SK-N-MC (cell line): Measurements from ENCODE around the gene CEP120.

Experiments
- DNase-seq: peaks from one replicate; pipeline ENCODE4 v3.0.0-alpha.2; 2011; ENCODE audit warnings: low read depth, low spot score
- H3K27ac ChIP-seq: fragments of 200-600 bp; sonication (generic); 2 replicates; pipeline ENCODE4 v1.5.1; 2016; ENCODE audit warnings: mixed run types
- H3K36me3 ChIP-seq: fragments of 200-600 bp; sonication (generic); 2 replicates; pipeline ENCODE4 v1.6.1; 2017; ENCODE audit warnings: antibody characterized with exemption, low read length, mixed read lengths; ENCODE audit not compliant: insufficient read depth
- H3K4me3 ChIP-seq: fragments of 200-600 bp; sonication (generic); 2 replicates; pipeline ENCODE4 v1.5.1; 2016
- H3K9ac ChIP-seq: fragments of 200-600 bp; sonication (generic); 2 replicates; pipeline ENCODE4 v1.8.0; 2017; ENCODE audit warnings: mixed run types, mixed read lengths; ENCODE audit not compliant: insufficient read length
- H3K9me3 ChIP-seq: fragments of 200-600 bp; sonication (generic); 2 replicates; pipeline ENCODE4 v1.6.1; 2017; ENCODE audit warnings: low read depth, mild to moderate bottlenecking, antibody characterized with exemption, low read length, moderate library complexity, mixed read lengths
- EZH2 ChIP-seq: fragments of 200-600 bp; sonication (generic); IDR thresholded peaks from one replicate; pipeline ENCODE4 v1.6.1; 2017; ENCODE audit warnings: antibody characterized with exemption
- FOXP2 ChIP-seq: optimal IDR thresholded peaks from 2 replicates; pipeline ENCODE3; 2011; ENCODE audit warnings: mild to moderate bottlenecking, moderate library complexity; ENCODE audit not compliant: insufficient read depth; ENCODE audit errors: extremely low read length, control extremely low read depth
- POLR2AphosphoS5 ChIP-seq: IDR thresholded peaks from 2 replicates; pipeline ENCODE4 v1.6.1; 2012; ENCODE audit warnings: mild to moderate bottlenecking, low read depth, low read length, borderline replicate concordance

The CEP120 gene

DNA sequence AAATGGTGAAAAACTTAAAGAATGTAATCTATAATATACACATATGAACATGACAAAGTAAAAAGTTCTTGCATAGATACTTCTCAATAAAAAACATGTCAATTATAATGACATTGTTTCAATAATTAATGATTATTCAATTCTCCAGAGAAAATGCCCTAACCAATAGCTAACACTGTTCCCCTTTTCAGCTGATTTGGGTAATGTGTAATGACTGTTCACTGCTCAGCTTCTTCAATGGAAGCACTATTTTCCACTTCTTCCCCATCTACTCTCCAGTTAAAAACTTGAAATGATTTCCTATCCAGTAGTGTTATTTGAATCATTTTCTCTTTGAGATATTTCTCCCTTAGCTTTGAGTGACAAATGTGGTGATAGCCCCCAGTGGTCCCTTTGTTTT, 62.3 kb downstream of the CEP120 start:
- Histone ChIP-seq H3K9me3 (no peaks in the 10 kb centered on the region), H3K36me3 (peaks cover 32% of the 10 kb centered on the region), H3K9ac (no peak overlapping the region), H3K27ac (no peak overlapping the region), H3K4me3 (no peak overlapping the region)
- no peak for TF ChIP-seq POLR2AphosphoS5
- no peak for TF ChIP-seq EZH2
- DNase-seq: no peak

DNA sequence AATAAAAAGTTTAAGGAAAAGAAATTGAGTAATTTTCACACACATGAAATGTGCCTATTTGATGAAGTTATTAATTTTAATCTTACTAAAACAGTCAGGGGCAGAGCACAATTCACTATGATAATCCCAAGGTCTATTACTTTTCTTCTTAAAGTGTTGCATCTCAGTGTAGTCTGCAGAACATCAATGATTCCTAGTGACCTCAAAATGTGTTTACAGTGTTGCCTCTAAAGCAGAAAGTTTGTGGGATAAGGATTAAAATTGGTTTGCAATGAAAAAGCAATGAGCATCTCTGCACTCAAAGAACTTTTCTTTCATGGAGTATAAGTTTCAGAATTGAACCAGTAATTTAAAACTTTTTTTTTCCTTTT, 63.0 kb downstream of the CEP120 start:
- Histone ChIP-seq H3K9ac (no peak overlapping the region), H3K4me3 (no peak overlapping the region), H3K27ac (no peak overlapping the region), H3K36me3 (peaks cover 32% of the 10 kb centered on the region), H3K9me3 (no peaks in the 10 kb centered on the region)
- no peak for DNase-seq
- TF ChIP-seq POLR2AphosphoS5 (no peak), EZH2 (no peak), FOXP2 (no peak)

DNA sequence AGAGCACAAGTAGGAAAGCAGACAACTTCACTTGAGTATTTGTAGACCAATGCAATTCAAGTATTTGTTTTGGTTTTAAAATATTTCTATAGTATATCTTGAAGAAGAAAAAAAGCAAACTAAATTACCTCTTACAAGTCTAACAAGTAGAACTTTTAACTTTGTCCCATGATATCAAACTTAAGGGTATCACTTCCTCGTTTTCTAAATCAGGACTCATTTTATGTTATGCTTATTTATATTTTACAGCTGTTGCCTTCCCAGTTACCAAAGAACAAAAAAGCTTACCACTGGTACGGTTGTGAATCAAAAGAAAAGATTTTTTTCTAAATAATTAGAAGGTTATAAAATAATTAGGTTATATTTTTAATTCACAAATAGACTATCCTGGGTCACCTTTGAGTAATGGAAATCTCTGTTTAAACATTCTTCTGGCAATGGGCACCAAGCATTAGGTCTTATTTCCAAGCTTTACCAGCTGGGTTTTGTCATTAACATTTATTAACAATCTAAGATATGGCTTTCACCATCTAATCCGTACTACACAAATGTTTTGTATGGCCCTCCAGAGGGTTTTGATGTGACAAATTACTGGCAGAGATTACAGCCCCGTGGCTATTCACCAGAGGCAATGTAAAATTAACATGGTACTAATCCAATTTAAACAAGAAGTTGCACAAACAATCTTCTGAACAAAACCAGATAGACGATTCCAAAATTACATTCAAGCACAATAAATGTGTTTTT, 63.6 kb downstream of the CEP120 start:
- peak; percentile 37 for DNase-seq
- peaks cover 32% of the 10 kb centered on the region for H3K36me3 ChIP-seq
- no peak overlapping the region for H3K9ac ChIP-seq
- TF ChIP-seq FOXP2 (no peak), POLR2AphosphoS5 (no peak), EZH2 (no peak)
- no peak overlapping the region for H3K27ac ChIP-seq
- no peaks in the 10 kb centered on the region for H3K9me3 ChIP-seq
- no peak overlapping the region for H3K4me3 ChIP-seq

DNA sequence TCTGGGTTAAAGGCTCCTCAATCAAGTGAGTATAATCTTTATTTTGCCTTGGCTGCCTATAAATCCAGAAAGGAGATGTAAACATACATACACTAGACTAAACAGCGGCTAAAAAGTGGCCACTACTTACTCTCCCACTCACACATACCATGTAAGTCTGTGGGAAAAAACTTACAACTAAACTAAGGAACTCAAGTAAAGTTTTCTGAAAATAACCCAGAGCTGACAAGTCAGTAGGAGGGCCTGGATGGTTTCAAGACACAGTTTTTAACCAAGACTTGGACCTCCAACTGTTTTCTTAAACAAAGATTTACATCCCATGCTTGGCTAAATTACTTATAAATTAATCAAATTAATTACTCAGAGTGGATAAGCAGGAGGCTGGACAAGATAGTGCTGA, 64.5 kb downstream of the CEP120 start:
- Histone ChIP-seq H3K9ac (no peak overlapping the region), H3K9me3 (no peaks in the 10 kb centered on the region), H3K36me3 (peaks cover 32% of the 10 kb centered on the region), H3K4me3 (no peak overlapping the region), H3K27ac (no peak overlapping the region)
- TF ChIP-seq POLR2AphosphoS5: no peak
- no peak for TF ChIP-seq EZH2
- TF ChIP-seq FOXP2: no peak
- no peak for DNase-seq

DNA sequence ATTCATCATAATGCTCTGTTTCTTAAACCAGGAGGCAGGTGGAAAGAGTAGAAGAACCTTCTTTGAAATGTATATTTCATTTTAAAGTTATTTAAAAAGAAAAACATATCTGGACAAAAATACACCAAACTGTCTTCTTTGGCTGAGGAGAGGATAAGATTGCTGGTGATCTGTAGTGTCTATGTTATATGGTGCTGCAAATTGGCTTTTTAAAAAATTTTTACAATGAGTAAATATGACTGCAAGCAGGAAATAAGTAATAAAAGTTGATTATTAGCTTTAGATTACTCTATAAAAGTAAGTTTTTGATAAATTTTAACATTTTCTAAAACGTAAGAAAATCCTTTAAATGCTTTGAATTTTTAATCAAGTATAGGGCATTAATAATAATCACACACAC, 64.9 kb downstream of the CEP120 start:
- no peaks in the 10 kb centered on the region for H3K9me3 ChIP-seq
- H3K27ac ChIP-seq: no peak overlapping the region
- H3K36me3 ChIP-seq: peaks cover 32% of the 10 kb centered on the region
- H3K9ac ChIP-seq: no peak overlapping the region
- no peak overlapping the region for H3K4me3 ChIP-seq
- no peak for TF ChIP-seq POLR2AphosphoS5
- TF ChIP-seq FOXP2: no peak
- no peak for TF ChIP-seq EZH2
- DNase-seq: no peak

DNA sequence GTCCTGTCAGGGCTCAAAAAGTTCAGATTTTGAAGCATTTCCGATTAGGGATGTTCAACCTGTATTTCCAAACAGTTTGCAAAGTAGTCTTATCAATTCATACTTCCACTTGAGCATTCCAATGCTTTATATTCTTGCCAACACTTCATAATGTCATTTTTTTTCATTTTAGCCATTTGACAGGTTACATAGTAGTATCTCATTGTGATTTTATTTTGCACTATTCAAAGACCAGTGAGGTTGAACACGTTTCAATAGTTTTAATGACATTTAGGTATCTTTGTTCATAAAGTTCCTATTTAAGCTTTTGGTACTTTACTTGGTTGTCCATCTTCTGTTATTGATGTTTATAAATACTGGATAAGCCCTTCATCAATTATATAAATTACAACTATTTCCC, 71.4 kb downstream of the CEP120 start:
- DNase-seq: no peak
- Histone ChIP-seq H3K36me3 (peaks cover 6% of the 10 kb centered on the region), H3K27ac (no peak overlapping the region), H3K9ac (no peak overlapping the region), H3K9me3 (no peaks in the 10 kb centered on the region; the same call in 1 of the 2 replicates), H3K4me3 (no peak overlapping the region)
- no peak for TF ChIP-seq POLR2AphosphoS5
- TF ChIP-seq EZH2: no peak
- no peak for TF ChIP-seq FOXP2

DNA sequence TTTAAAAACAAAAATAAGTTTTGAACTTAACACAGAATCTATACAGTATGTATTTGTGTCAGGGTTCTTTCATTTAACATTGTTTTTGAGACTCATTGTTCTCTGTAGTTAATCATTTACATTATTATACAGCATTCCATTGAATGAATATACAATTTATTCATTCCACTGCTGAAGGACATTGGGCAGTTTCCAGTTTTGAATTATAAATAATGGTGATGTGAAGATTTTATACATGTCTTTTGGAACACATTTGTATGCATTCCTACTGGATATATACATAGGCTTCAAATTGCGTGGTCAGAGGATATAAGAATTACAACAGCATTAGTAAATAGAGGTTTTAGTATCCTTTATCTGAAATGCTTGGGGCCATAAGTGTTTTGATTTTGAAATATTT, 72.0 kb downstream of the CEP120 start:
- peaks cover 6% of the 10 kb centered on the region for H3K36me3 ChIP-seq
- no peak for TF ChIP-seq POLR2AphosphoS5
- no peak for TF ChIP-seq EZH2
- no peak for TF ChIP-seq FOXP2
- H3K9me3 ChIP-seq: no peaks in the 10 kb centered on the region; the same call in 1 of the 2 replicates
- no peak for DNase-seq
- no peak overlapping the region for H3K27ac ChIP-seq
- no peak overlapping the region for H3K4me3 ChIP-seq
- H3K9ac ChIP-seq: no peak overlapping the region

DNA sequence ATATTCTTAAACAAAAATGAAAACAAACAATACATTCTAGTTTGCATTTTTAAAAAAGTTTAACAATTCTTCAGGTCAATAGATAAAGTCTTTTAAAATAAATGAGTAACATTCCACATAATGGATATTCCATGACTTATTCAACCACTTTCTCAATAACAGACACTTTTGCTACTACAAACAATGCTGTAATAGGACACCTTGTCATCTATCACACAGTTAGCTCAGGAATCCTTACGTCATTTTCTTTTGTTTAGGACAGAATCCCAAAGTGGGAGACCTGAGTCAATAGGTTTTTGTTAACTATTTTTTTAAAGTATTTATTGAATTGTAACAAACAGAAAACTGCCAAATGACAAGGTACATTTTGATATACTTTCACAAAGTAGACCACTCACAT, 72.5 kb downstream of the CEP120 start:
- peaks cover 4% of the 10 kb centered on the region for H3K36me3 ChIP-seq
- TF ChIP-seq EZH2 (no peak), POLR2AphosphoS5 (no peak), FOXP2 (no peak)
- no peak for DNase-seq
- H3K27ac ChIP-seq: no peak overlapping the region
- no peak overlapping the region for H3K4me3 ChIP-seq
- no peak overlapping the region for H3K9ac ChIP-seq
- no peaks in the 10 kb centered on the region; the same call in 1 of the 2 replicates for H3K9me3 ChIP-seq

DNA sequence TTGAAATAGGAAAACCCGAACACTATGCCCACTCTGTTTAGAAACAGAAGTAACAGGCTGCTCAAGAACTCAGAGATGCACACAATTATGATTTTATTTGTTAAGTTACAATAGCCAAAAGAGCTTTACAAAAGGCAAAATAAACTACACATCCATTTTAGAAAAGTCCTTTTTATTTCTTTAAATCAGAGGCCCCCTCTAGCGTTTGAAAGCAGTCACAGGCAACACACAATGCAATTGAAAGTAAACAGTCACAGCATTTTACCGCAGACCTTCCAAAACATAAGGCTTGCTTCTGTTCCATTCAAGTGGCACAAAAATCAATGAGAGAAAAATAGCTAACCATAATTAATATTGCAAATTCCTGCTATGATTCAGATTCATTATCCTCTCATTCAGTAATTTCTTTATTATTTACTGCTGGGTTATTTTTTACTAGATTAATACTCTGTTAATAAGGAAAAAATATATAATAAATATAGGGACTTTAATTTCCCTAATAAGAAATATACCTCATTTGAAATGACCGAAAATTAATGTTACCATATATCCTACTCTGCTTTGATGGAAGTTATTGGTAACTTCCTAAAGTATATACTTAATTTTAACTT, 78.3 kb downstream of the CEP120 start:
- peaks cover 4% of the 10 kb centered on the region for H3K36me3 ChIP-seq
- DNase-seq: no peak
- H3K9me3 ChIP-seq: no peaks in the 10 kb centered on the region
- no peak overlapping the region for H3K4me3 ChIP-seq
- no peak overlapping the region for H3K9ac ChIP-seq
- TF ChIP-seq FOXP2: no peak
- no peak for TF ChIP-seq EZH2
- TF ChIP-seq POLR2AphosphoS5: no peak
- H3K27ac ChIP-seq: no peak overlapping the region
